B cell (primary cell): ENCODE results near the gene QRFP. TPM values are rescaled to one million over a fixed set of nuclear protein-coding genes. Genes with fewer than 3 reads are reported as not detected.

Source experiments
- ATAC-seq: fragments of 200-7000 bp; cut with Tn5 transposase; one replicate; pipeline ENCODE4 v1.10.0; 2021; ENCODE audit warnings: low read depth, mild to moderate bottlenecking, moderate number of reproducible peaks, moderate library complexity
- CTCF ChIA-PET: fragments of 350-600 bp; sonication (Branson Sonifier 250); formaldehyde crosslinking; loops from one replicate; lab custom pipeline; 2021; ENCODE audit warnings: antibody characterized with exemption, inconsistent platforms; lab: Charles Lee
- POLR2A ChIA-PET: fragments of 350-600 bp; sonication (Branson Sonifier 250); formaldehyde crosslinking; loops from one replicate; lab custom pipeline; 2021; ENCODE audit warnings: antibody characterized with exemption; lab: Charles Lee
- DNase-seq: peaks from one replicate; pipeline ENCODE4 v3.0.0; 2013
- H2AFZ ChIP-seq: 2 replicates; pipeline ENCODE4 v1.6.1; 2012; ENCODE audit warnings: mild to moderate bottlenecking, low read depth, low read length; ENCODE audit not compliant: insufficient read depth, poor library complexity, severe bottlenecking
- H3K27ac ChIP-seq, 2 donors: 1 replicate in 1 of 2; 2 replicates in 1 of 2; pipeline ENCODE4 v1.5.1; 2012 to 2013; ENCODE audit warnings: low read length in 2 of 2, mild to moderate bottlenecking in 2 of 2, moderate library complexity in 1 of 2
- H3K27me3 ChIP-seq, 4 experiments: fragments of 200-600 bp in 1 of 4; sonication (generic) in 1 of 4; replicated peaks in 1 of 4; 1 replicate in 2 of 4; 2 replicates in 2 of 4; pipeline versions ENCODE4 v1.6.1 to v1.7.0; 2013 to 2016; ENCODE audit warnings: low read length in 3 of 4, mild to moderate bottlenecking in 2 of 4, mixed read lengths in 1 of 4, moderate library complexity in 1 of 4; ENCODE audit not compliant: insufficient read depth in 4 of 4, control insufficient read depth in 3 of 4; ENCODE audit errors: control extremely low read depth in 1 of 4
- H3K36me3 ChIP-seq, 2 experiments: replicated peaks in 1 of 2; 1 replicate in 1 of 2; 2 replicates in 1 of 2; pipeline versions ENCODE4 v1.6.1 to v1.7.1; 2013; ENCODE audit warnings: low read length in 1 of 2; ENCODE audit not compliant: insufficient read depth in 2 of 2, control insufficient read depth in 1 of 2; ENCODE audit errors: control extremely low read depth in 1 of 2, extremely low read depth in 1 of 2
- H3K4me1 ChIP-seq, 2 donors: fragments of 200-600 bp in 1 of 2; sonication (generic) in 1 of 2; 1 replicate in 1 of 2; 2 replicates in 1 of 2; pipeline versions ENCODE4 v1.5.1 to v1.6.1; 2013 to 2017; ENCODE audit warnings: low read length in 2 of 2; ENCODE audit not compliant: control insufficient read depth in 2 of 2, insufficient read depth in 2 of 2
- H3K4me2 ChIP-seq: replicated peaks from 2 replicates; pipeline ENCODE3; 2012; ENCODE audit warnings: mild to moderate bottlenecking, low read depth, low read length; ENCODE audit not compliant: poor library complexity, severe bottlenecking
- H3K4me3 ChIP-seq, 5 experiments: fragments of 200-600 bp in 1 of 5; sonication (generic) in 1 of 5; 1 replicate in 3 of 5; 2 replicates in 2 of 5; pipeline versions ENCODE4 v1.5.1 to v1.7.0; 2011 to 2016; ENCODE audit warnings: low read length in 4 of 5, mild to moderate bottlenecking in 4 of 5, low read depth in 2 of 5, control low read depth in 1 of 5, moderate library complexity in 1 of 5; ENCODE audit not compliant: insufficient read depth in 1 of 5; ENCODE audit errors: control extremely low read depth in 1 of 5, extremely low read depth in 1 of 5
- H3K79me2 ChIP-seq: fragments of 200-600 bp; sonication (generic); one replicate; pipeline ENCODE4 v1.6.0; 2016; ENCODE audit warnings: low read length; ENCODE audit not compliant: control insufficient read depth, insufficient read depth
- H3K9ac ChIP-seq: fragments of 200-600 bp; sonication (generic); 2 replicates; pipeline ENCODE4 v1.6.1; 2017; ENCODE audit warnings: mild to moderate bottlenecking, low read length, moderate library complexity
- H3K9me3 ChIP-seq, 3 donors: one replicate each; pipeline versions ENCODE4 v1.6.1 to v1.7.1; 2013; ENCODE audit warnings: low read length in 2 of 3; ENCODE audit not compliant: control insufficient read depth in 2 of 3, insufficient read depth in 1 of 3; ENCODE audit errors: control extremely low read depth in 1 of 3
- H4K20me1 ChIP-seq: 2 replicates; pipeline ENCODE4 v1.6.0; 2012; ENCODE audit warnings: mild to moderate bottlenecking, low read length; ENCODE audit not compliant: insufficient read depth, control insufficient read depth, poor library complexity, severe bottlenecking
- H3K27ac Mint-ChIP-seq: one replicate; pipeline ENCODE4 v1.8.0; 2021; ENCODE audit warnings: mixed read lengths
- H3K27me3 Mint-ChIP-seq: one replicate; pipeline ENCODE4 v1.8.0; 2021; ENCODE audit warnings: mixed read lengths
- H3K4me1 Mint-ChIP-seq: one replicate; pipeline ENCODE4 v1.8.0; 2021; ENCODE audit warnings: mixed read lengths
- H3K4me3 Mint-ChIP-seq: one replicate; pipeline ENCODE4 v1.8.0; 2021; ENCODE audit warnings: mixed read lengths
- H3K9me3 Mint-ChIP-seq: one replicate; pipeline ENCODE4 v1.8.0; 2022; ENCODE audit warnings: mixed read lengths; ENCODE audit not compliant: insufficient read depth
- EZH2 ChIP-seq: IDR thresholded peaks from 2 replicates; pipeline ENCODE4 v1.6.1; 2012; ENCODE audit warnings: borderline replicate concordance, low read depth, mild to moderate bottlenecking, moderate library complexity, low read length; ENCODE audit not compliant: insufficient read depth, poor library complexity, severe bottlenecking
- WGBS: methylation state at CpG from one replicate; pipeline ENCODE4 v1.1.5; 2013; ENCODE audit warnings: missing lambda C conversion rate; ENCODE audit not compliant: insufficient coverage; 5-methylcytosine and 5-hydroxymethylcytosine counted together
- intact Hi-C: fragments of 100-400 bp; cut with micrococcal nuclease; formaldehyde crosslinking; loops from one replicate; pipeline ENCODE4 v1.10.0; 2022
- polyA plus RNA-seq: library from polyadenylated mRNA; depleted of rRNA; stranded (reverse); fragments of >200 nt; gene quantifications from 2 replicates; pipeline ENCODE4 v1.2.3, GENCODE V29; 2012
- total RNA-seq, 2 donors: library from RNA; stranded (reverse); fragments of 120-200 nt in 1 of 2; gene quantifications; 1 replicate in 1 of 2; 2 replicates in 1 of 2; pipeline versions ENCODE4 v1.2.3 to v1.2.4, GENCODE V29; 2013 to 2022
- TF ChIP-seq, protein P1 (sequence below): fragments of 200-600 bp; IDR thresholded peaks from one replicate; pipeline ENCODE4 v1.8.0; 2022; ENCODE audit warnings: antibody characterized with exemption, mild to moderate bottlenecking

Gene QRFP
- total and polyA plus RNA-seq, 2 donors (not counting 1 experiment from before 2014, with no cell fraction given), result 0.07 TPM; not detected in 1

- POLR2A ChIA-PET, result no interaction called here
- no peaks in the 10 kb centered on the region for H3K9me3 ChIP-seq
- H3K4me1 ChIP-seq, result peaks cover 19 to 27% of the 10 kb centered on the region in 2 donors
- no peaks in the 10 kb centered on the region for H3K79me2 ChIP-seq
- Mint-ChIP-seq H3K4me3 (no peak overlapping the region), H3K27ac (no peak overlapping the region), H3K9me3 (no peaks in the 10 kb centered on the region), H3K27me3 (peaks cover 52% of the 10 kb centered on the region), H3K4me1 (peaks cover 16% of the 10 kb centered on the region)
- peaks cover 0 to 41% (median 20%) of the 10 kb centered on the region in 4 experiments for H3K27me3 ChIP-seq
- no peak for TF ChIP-seq EZH2
- TF ChIP-seq, protein P1, sequence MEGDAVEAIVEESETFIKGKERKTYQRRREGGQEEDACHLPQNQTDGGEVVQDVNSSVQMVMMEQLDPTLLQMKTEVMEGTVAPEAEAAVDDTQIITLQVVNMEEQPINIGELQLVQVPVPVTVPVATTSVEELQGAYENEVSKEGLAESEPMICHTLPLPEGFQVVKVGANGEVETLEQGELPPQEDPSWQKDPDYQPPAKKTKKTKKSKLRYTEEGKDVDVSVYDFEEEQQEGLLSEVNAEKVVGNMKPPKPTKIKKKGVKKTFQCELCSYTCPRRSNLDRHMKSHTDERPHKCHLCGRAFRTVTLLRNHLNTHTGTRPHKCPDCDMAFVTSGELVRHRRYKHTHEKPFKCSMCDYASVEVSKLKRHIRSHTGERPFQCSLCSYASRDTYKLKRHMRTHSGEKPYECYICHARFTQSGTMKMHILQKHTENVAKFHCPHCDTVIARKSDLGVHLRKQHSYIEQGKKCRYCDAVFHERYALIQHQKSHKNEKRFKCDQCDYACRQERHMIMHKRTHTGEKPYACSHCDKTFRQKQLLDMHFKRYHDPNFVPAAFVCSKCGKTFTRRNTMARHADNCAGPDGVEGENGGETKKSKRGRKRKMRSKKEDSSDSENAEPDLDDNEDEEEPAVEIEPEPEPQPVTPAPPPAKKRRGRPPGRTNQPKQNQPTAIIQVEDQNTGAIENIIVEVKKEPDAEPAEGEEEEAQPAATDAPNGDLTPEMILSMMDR, result no peak
- ATAC-seq (no peak), DNase-seq (no peak)
- no peaks in the 10 kb centered on the region for H3K36me3 ChIP-seq
- no peak overlapping the region for H3K4me2 ChIP-seq
- intact Hi-C loops, result no loop called here
- H3K9ac ChIP-seq, result no peak overlapping the region
- no peak overlapping the region for H3K27ac ChIP-seq
- H3K4me3 ChIP-seq, result no peak overlapping the region
- H2AFZ ChIP-seq, result no peak overlapping the region
- CTCF ChIA-PET, result interaction anchor here (0.6 to 2.3 kb wide), 7 partner anchors 18 to 1409 kb away, joined by 3 to 8 read pairs (median 3); partner anchors contain the start of gene EXOSC2
- no peaks in the 10 kb centered on the region for H4K20me1 ChIP-seq
- WGBS, result 100% methylated on average over 1 of the region's 6 CpGs
Observed at GRCh38 chr9:130942084-130942483, 45.5 kb upstream of the QRFP start.

DNA sequence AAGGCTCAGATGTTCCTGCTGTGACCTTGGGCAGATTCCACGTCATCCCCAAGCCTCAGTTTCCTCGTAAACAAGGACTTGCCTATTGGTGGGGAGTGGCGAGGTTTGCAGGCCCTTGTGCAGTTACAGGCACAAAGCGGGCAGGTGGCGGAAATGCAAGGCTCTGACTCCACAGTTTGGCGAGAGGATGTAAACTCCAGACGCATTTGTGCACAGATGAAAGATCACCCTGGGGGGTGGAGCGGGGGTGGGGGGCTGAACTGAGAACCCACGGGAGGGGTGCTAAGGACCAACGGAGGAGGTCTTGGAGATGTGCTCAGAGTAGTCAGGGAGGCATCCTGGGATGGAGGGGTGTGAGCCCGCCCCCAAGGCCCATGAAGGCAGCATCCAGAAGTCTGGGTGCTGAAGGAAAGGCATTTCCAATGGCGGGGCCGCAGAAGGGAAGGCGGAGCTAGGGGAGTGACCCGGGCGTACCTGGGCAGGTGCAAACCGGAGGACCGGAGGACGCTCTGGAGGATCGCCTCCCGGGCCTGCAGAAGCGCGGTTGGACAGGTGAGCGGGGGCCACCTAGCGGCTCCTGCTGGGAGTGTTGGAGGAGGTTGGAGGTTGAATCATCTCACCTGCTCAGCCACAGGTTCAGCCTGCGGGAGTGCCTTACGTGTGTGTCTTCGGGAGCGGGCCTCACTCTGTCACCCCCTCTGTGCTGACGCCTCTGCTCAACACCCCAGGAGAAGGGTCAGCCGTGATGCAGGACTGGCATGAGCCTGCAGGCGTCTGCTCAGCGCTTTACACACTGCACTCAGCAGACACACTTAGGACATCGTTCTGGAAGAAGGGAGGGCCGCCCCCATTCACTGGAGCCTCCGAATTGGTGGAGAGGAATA, 44.3 kb upstream of the QRFP start:
- no peaks in the 10 kb centered on the region for H3K36me3 ChIP-seq
- H3K9me3 ChIP-seq, result no peaks in the 10 kb centered on the region
- Mint-ChIP-seq H3K27me3 (peaks cover 55% of the 10 kb centered on the region), H3K27ac (no peak overlapping the region), H3K9me3 (no peaks in the 10 kb centered on the region), H3K4me1 (peaks cover 21% of the 10 kb centered on the region), H3K4me3 (peak overlapping the region; percentile 47)
- DNase-seq (peak; percentile 76), ATAC-seq (peak; percentile 84)
- ChIA-PET POLR2A (no interaction called here), CTCF (interaction anchor here (0.5 to 2.2 kb wide), 3 partner anchors 106 to 240 kb away, joined by 3 to 8 read pairs (median 4); no protein-coding TSS in a partner anchor)
- H3K4me3 ChIP-seq, result peak overlapping the region in 1 of 5 experiments; percentile 19
- peak overlapping the region; percentile 23 for H3K9ac ChIP-seq
- intact Hi-C loops, result loop anchor here (1.0 to 2.0 kb wide), 3 partner anchors 75 to 170 kb away; no protein-coding TSS in a partner anchor
- H4K20me1 ChIP-seq, result no peaks in the 10 kb centered on the region
- H2AFZ ChIP-seq, result no peak overlapping the region
- H3K4me1 ChIP-seq, result peaks cover 19 to 32% of the 10 kb centered on the region in 2 donors
- H3K4me2 ChIP-seq, result peak overlapping the region; percentile 77
- TF ChIP-seq EZH2, result no peak
- TF ChIP-seq, protein P1, result peak; percentile 89
- 9% methylated on average over 32 of the region's 36 CpGs for WGBS
- no peak overlapping the region for H3K27ac ChIP-seq
- H3K79me2 ChIP-seq, result no peaks in the 10 kb centered on the region
- H3K27me3 ChIP-seq, result peaks cover 0 to 53% (median 27%) of the 10 kb centered on the region in 4 experiments
